ENCODE measurements around the gene IL31RA. TPM values are rescaled to one million over a fixed set of nuclear protein-coding genes. Genes with fewer than 3 reads are reported as not detected.
A peak's percentile ranks its signal among the peaks of the same experiment; 100 is the strongest.

IL31RA gene
- total and polyA plus RNA-seq, 2 donors from 2014 or later: 0.44 TPM; not detected in 1

DNA sequence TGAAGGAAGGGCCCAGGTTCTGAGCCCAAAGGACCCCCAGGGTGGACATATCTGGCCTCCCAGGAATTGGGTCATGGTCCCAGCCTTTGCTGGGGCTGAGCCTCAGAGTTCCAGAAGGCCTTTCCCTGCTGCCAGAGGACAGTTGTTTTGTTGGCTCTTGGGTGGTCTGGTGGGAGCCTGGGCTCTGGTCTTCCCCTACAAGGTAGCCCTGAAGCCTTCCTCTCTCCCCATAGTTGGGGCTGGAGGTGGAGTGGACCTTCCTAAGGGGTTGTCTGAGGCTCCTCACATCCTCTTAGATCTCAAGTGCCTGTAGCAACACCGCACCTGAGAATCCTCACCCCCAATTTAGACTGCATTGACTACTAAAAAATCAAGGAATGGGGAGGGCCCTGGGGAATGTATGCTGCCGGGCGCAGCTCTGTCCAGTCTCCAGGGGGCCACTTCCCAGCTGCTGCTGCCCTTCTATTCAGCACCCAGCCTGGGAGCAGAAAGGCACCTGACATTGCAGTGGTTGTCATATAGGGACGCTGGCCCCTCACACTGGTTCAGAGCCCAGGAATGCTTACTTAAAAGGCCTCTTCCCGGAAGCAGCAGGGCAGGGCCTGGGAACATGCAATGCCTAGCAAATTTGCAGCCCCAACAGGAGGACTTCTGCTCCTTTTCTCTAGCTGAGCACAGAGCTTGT, 66.4 kb downstream of the IL31RA start:
- intact Hi-C loops (cut with DNase I): no loop called here
- DNase-seq (no peak), FAIRE-seq (no peak)
- no peaks in the 10 kb centered on the region for H3K27me3 ChIP-seq (ENCODE audit: control insufficient read depth, insufficient read depth, low read length)
- H3K4me1 ChIP-seq (ENCODE audit: control insufficient read depth in 2 of 3, insufficient read depth in 2 of 3, low read depth in 1 of 3, low read length in 3 of 3): peaks cover 0 to 12% (median 11%) of the 10 kb centered on the region in 3 donors
- H3K36me3 ChIP-seq (ENCODE audit: control insufficient read depth in 2 of 3, insufficient read depth in 3 of 3, low read length in 3 of 3): no peaks in the 10 kb centered on the region
- no peaks in the 10 kb centered on the region for H3K9me3 ChIP-seq (ENCODE audit: control insufficient read depth in 2 of 3, insufficient read depth in 1 of 3, low read length in 3 of 3)
- TF ChIP-seq, protein P1, sequence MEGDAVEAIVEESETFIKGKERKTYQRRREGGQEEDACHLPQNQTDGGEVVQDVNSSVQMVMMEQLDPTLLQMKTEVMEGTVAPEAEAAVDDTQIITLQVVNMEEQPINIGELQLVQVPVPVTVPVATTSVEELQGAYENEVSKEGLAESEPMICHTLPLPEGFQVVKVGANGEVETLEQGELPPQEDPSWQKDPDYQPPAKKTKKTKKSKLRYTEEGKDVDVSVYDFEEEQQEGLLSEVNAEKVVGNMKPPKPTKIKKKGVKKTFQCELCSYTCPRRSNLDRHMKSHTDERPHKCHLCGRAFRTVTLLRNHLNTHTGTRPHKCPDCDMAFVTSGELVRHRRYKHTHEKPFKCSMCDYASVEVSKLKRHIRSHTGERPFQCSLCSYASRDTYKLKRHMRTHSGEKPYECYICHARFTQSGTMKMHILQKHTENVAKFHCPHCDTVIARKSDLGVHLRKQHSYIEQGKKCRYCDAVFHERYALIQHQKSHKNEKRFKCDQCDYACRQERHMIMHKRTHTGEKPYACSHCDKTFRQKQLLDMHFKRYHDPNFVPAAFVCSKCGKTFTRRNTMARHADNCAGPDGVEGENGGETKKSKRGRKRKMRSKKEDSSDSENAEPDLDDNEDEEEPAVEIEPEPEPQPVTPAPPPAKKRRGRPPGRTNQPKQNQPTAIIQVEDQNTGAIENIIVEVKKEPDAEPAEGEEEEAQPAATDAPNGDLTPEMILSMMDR (IDR thresholded peaks at IDR 0.05; ENCODE audit: borderline replicate concordance, extremely low read depth, insufficient read depth): no peak
- no peak overlapping the region for H3K27ac ChIP-seq (ENCODE audit: low read depth in 2 of 2, low read length in 2 of 2)
- no peak overlapping the region for H3K4me3 ChIP-seq (ENCODE audit: low read length in 3 of 3)
- no peak overlapping the region for H3K9ac ChIP-seq (ENCODE audit: low read length in 3 of 3)

DNA sequence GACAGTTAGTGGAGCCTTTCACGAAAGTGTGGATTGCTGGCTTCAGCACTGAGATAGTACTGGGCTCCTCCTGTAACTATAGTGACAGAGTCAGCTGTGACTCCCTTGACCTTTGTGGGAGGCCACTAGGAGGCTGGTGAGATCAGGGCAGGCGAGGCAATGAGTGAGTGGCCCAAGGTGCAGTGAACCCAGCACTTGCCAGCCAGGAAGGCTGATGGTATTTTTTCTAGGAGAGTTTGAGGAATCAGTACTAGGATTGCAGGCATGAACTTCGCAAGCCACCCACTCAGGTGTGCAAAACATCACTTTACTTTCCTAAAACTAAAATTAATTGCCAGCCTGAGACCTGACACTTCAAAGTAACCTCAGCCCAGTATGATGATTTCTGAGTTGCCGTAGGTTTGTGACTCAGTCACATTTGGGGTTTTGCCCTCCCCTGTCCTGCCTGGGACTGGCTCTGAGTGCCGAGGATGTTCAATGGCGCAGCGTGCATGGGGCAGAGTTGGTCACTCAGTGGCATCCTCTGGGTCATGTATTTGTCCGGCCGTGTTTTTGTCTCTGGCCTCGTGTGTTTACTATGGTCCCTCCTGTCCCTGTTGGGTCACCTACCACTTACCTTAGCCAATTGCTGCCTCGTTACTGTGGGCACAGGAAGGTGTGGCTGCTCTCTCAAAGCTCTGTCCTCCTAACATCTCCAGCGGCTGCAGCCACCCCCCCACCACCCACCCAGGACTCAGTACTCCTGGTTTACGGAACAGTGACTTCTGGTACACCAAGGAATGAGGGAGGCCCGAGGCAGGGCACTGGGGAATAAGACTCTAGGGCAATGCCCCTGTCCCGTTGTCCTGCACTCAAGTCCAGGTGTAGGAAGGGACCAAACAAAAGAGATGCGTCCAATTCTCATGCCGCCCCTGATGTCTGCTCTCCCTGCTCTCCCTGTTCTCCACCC, 67.2 kb downstream of the IL31RA start:
- Histone ChIP-seq H3K4me1 (ENCODE audit: control insufficient read depth in 2 of 3, insufficient read depth in 2 of 3, low read depth in 1 of 3, low read length in 3 of 3) (peaks cover 0 to 11% (median 8%) of the 10 kb centered on the region in 3 donors), H3K36me3 (ENCODE audit: control insufficient read depth in 2 of 3, insufficient read depth in 3 of 3, low read length in 3 of 3) (no peaks in the 10 kb centered on the region), H3K27me3 (ENCODE audit: control insufficient read depth, insufficient read depth, low read length) (no peaks in the 10 kb centered on the region), H3K4me3 (ENCODE audit: low read length in 3 of 3) (no peak overlapping the region), H3K9ac (ENCODE audit: low read length in 3 of 3) (no peak overlapping the region), H3K9me3 (ENCODE audit: control insufficient read depth in 2 of 3, insufficient read depth in 1 of 3, low read length in 3 of 3) (no peaks in the 10 kb centered on the region), H3K27ac (ENCODE audit: low read depth in 2 of 2, low read length in 2 of 2) (no peak overlapping the region)
- DNase-seq (peak in 3 of 5 donors; percentile 37 to 40 (median 37)), FAIRE-seq (no peak)
- intact Hi-C loops (cut with DNase I): no loop called here
- TF ChIP-seq, protein P1 (IDR thresholded peaks at IDR 0.05; ENCODE audit: borderline replicate concordance, extremely low read depth, insufficient read depth): no peak

DNA sequence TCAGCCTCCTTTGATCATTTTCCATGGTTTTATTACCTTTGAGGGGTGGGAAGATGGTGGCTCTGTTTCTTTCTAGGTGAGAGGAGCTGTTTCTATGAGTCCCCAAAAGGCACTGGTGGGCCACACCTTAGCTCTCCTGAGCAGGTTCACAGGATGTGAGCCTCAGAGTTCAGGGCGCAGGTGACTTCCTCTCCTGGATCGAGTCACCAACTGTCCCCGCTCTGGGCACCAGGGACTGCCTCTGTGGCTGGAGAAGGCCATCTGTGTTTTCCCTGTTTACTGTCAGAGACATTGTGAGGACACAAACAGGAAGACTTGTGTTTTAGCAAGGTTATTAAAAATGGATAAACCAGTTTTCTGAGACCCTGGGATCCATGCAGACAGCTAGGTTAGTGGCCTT, 68.5 kb downstream of the IL31RA start:
- no peak for FAIRE-seq

More for the DNA sequence above, 68.5 kb downstream of the IL31RA start:
- H3K27ac ChIP-seq (ENCODE audit: low read depth in 2 of 2, low read length in 2 of 2): no peak overlapping the region
- TF ChIP-seq, protein P1 (IDR thresholded peaks at IDR 0.05; ENCODE audit: borderline replicate concordance, extremely low read depth, insufficient read depth): no peak
- H3K36me3 ChIP-seq (ENCODE audit: control insufficient read depth in 2 of 3, insufficient read depth in 3 of 3, low read length in 3 of 3): no peaks in the 10 kb centered on the region
- no peaks in the 10 kb centered on the region for H3K9me3 ChIP-seq (ENCODE audit: control insufficient read depth in 2 of 3, insufficient read depth in 1 of 3, low read length in 3 of 3)
- intact Hi-C loops (cut with DNase I): no loop called here
- no peak overlapping the region for H3K4me3 ChIP-seq (ENCODE audit: low read length in 3 of 3)
- DNase-seq: peak in 1 of 5 donors; percentile 10
- peaks cover 0 to 2% (median 0%) of the 10 kb centered on the region in 3 donors for H3K4me1 ChIP-seq (ENCODE audit: control insufficient read depth in 2 of 3, insufficient read depth in 2 of 3, low read depth in 1 of 3, low read length in 3 of 3)
- H3K9ac ChIP-seq (ENCODE audit: low read length in 3 of 3): no peak overlapping the region
- H3K27me3 ChIP-seq (ENCODE audit: control insufficient read depth, insufficient read depth, low read length): no peaks in the 10 kb centered on the region

All from kidney (tissue), 14 donors.